HepG2 (cell line): ENCODE measurements around the gene SGIP1. TPM values are rescaled to one million over a fixed set of nuclear protein-coding genes. Genes with fewer than 3 reads are reported as not detected.

Experiments used
- ATAC-seq: fragments of 200-7000 bp; cut with Tn5 transposase; 3 replicates; pipeline ENCODE4 v1.9.1; 2020; ENCODE audit warnings: mild to moderate bottlenecking, moderate library complexity
- BruUV-seq: library from RNA; stranded (reverse); fragments of 400-500 nt; replicated peaks from 2 replicates; lab custom pipeline; 2021; lab: Mats Ljungman, UMichigan
- CTCF ChIA-PET: fragments of 300-600 bp; formaldehyde crosslinking; extraction: SDS; loops from one replicate; lab custom pipeline; 2021; ENCODE audit warnings: low total read pairs, inconsistent platforms, low intra/inter-chr PET ratio; lab: Yijun Ruan, JAX
- POLR2A ChIA-PET: fragments of 350-600 bp; sonication (Branson Sonifier 250); formaldehyde crosslinking; loops from one replicate; lab custom pipeline; 2020; ENCODE audit warnings: antibody characterized with exemption, inconsistent platforms; lab: Yijun Ruan, JAX
- DNase-seq: peaks from one replicate; pipeline ENCODE4 v3.0.0-alpha.2; 2015; ENCODE audit warnings: low spot score
- FAIRE-seq: peaks from 3 replicates; lab custom pipeline; 2011; peaks lifted over from hg19 to GRCh38; lab: Jason Lieb, UNC
- H2AFZ ChIP-seq: one replicate; pipeline ENCODE4 v1.6.1; 2011; ENCODE audit warnings: low read length, inconsistent platforms
- H3K27ac ChIP-seq: fragments of 300-600 bp; 3 replicates; pipeline ENCODE4 v1.8.0; 2011; ENCODE audit warnings: mixed run types, mild to moderate bottlenecking, mixed read lengths, low read length, inconsistent platforms; ENCODE audit not compliant: insufficient read depth; ENCODE audit errors: extremely low read length
- H3K27me3 ChIP-seq, 2 experiments: fragments of 200-600 bp in 1 of 2; 2 replicates in 1 of 2; 3 replicates in 1 of 2; pipeline versions ENCODE4 v1.6.0 to v1.8.0; 2011; ENCODE audit warnings: low read length in 2 of 2, mild to moderate bottlenecking in 2 of 2, moderate library complexity in 2 of 2, inconsistent platforms in 1 of 2; ENCODE audit not compliant: insufficient read depth in 2 of 2, control insufficient read depth in 1 of 2
- H3K36me3 ChIP-seq, 2 experiments: fragments of 200-600 bp in 1 of 2; replicated peaks in 1 of 2; 2 replicates in 1 of 2; 3 replicates in 1 of 2; pipeline versions ENCODE4 v1.5.1 to v1.8.0; 2011; ENCODE audit warnings: low read length in 2 of 2, inconsistent platforms in 1 of 2; ENCODE audit not compliant: insufficient read depth in 2 of 2, control insufficient read depth in 1 of 2
- H3K4me1 ChIP-seq: 2 replicates; pipeline ENCODE4 v1.5.1; 2012; ENCODE audit warnings: low read length, inconsistent platforms; ENCODE audit not compliant: insufficient read depth
- H3K4me2 ChIP-seq: 2 replicates; pipeline ENCODE4 v1.6.0; 2011; ENCODE audit warnings: low read depth, low read length, inconsistent platforms
- H3K4me3 ChIP-seq, 3 experiments: fragments of 200-600 bp in 1 of 3; sonication (generic), shearing (Covaris generic) in 1 of 3; replicated peaks in 1 of 3; 2 replicates each; pipeline ENCODE4 v1.5.1; 2011 to 2016; ENCODE audit warnings: low read length in 3 of 3, inconsistent platforms in 2 of 3, low read depth in 2 of 3, mild to moderate bottlenecking in 2 of 3, control low read depth in 1 of 3, mixed read lengths in 1 of 3; ENCODE audit not compliant: insufficient read depth in 1 of 3
- H3K79me2 ChIP-seq: one replicate; pipeline ENCODE4 v1.6.1; 2011; ENCODE audit warnings: low read length, inconsistent platforms; ENCODE audit not compliant: insufficient read depth
- H3K9ac ChIP-seq: 2 replicates; pipeline ENCODE4 v1.6.0; 2011; ENCODE audit warnings: mild to moderate bottlenecking, low read depth, low read length, inconsistent platforms; ENCODE audit not compliant: insufficient read depth
- H3K9me3 ChIP-seq: 2 replicates; pipeline ENCODE4 v1.5.1; 2012; ENCODE audit warnings: mild to moderate bottlenecking, low read length
- H4K20me1 ChIP-seq: 2 replicates; pipeline ENCODE4 v1.6.0; 2011; ENCODE audit warnings: inconsistent platforms, mild to moderate bottlenecking, low read length, moderate library complexity; ENCODE audit not compliant: insufficient read depth
- CREB1 ChIP-seq, 2 experiments: fragments of 450-650 bp in 1 of 2; IDR thresholded peaks; 2 replicates each; pipeline ENCODE4 v1.6.1; 2016 to 2017; ENCODE audit warnings: control low read depth in 1 of 2, mild to moderate bottlenecking in 1 of 2, missing compliant biosample characterization in 1 of 2, missing genetic modification characterization in 1 of 2
- DNMT1 ChIP-seq: sonication (generic); formaldehyde crosslinking; IDR thresholded peaks from 2 replicates; pipeline ENCODE4 v1.5.1; 2020; ENCODE audit warnings: mild to moderate bottlenecking, missing genetic modification reagents
- KLF6 ChIP-seq: IDR thresholded peaks from 2 replicates; pipeline ENCODE4 v1.8.0; 2016; ENCODE audit warnings: missing biosample characterization, missing genetic modification reagents
- MTA3 ChIP-seq: sonication (generic); formaldehyde crosslinking; IDR thresholded peaks from 2 replicates; pipeline ENCODE4 v1.4.0; 2020; ENCODE audit warnings: missing genetic modification reagents
- NR2F6 ChIP-seq, 2 experiments: IDR thresholded peaks; 2 replicates each; pipeline ENCODE4 v1.6.1; 2016; ENCODE audit warnings: antibody characterized with exemption in 1 of 2, mild to moderate bottlenecking in 1 of 2
- RXRB ChIP-seq: IDR thresholded peaks from 2 replicates; pipeline ENCODE4 v1.6.1; 2016; ENCODE audit warnings: borderline replicate concordance, missing genetic modification reagents, missing compliant biosample characterization
- TRIM24 ChIP-seq: sonication (generic); formaldehyde crosslinking; IDR thresholded peaks from 2 replicates; pipeline ENCODE4 v1.8.0; 2022; ENCODE audit warnings: mild to moderate bottlenecking, missing genetic modification reagents
- ZBTB2 ChIP-seq: sonication (generic); formaldehyde crosslinking; IDR thresholded peaks from 2 replicates; pipeline ENCODE4 v1.8.0; 2022; ENCODE audit warnings: low read depth, missing genetic modification reagents
- ZFP36L2 ChIP-seq: sonication (generic); formaldehyde crosslinking; IDR thresholded peaks from 2 replicates; pipeline ENCODE4 v1.4.0; 2020; ENCODE audit warnings: missing genetic modification reagents
- ZKSCAN5 ChIP-seq: sonication (generic); formaldehyde crosslinking; IDR thresholded peaks from 2 replicates; pipeline ENCODE4 v1.5.1; 2020; ENCODE audit warnings: mild to moderate bottlenecking, missing genetic modification reagents
- ZNF317 ChIP-seq: sonication (generic); formaldehyde crosslinking; IDR thresholded peaks from 2 replicates; pipeline ENCODE4 v1.5.0; 2020; ENCODE audit warnings: mild to moderate bottlenecking, missing genetic modification reagents
- ZNF530 ChIP-seq: sonication (generic); formaldehyde crosslinking; IDR thresholded peaks from 2 replicates; pipeline ENCODE4 v1.5.0; 2020; ENCODE audit warnings: low read depth, mild to moderate bottlenecking, missing genetic modification reagents
- ZNF549 ChIP-seq: sonication (generic); formaldehyde crosslinking; IDR thresholded peaks from 2 replicates; pipeline ENCODE4 v1.5.0; 2020; ENCODE audit warnings: missing genetic modification reagents
- ZNF563 ChIP-seq: sonication (generic); formaldehyde crosslinking; IDR thresholded peaks from 2 replicates; pipeline ENCODE4 v1.8.0; 2022; ENCODE audit warnings: mild to moderate bottlenecking, moderate library complexity, missing genetic modification reagents
- ZNF674 ChIP-seq: sonication (generic); formaldehyde crosslinking; IDR thresholded peaks from 2 replicates; pipeline ENCODE4 v1.5.0; 2020; ENCODE audit warnings: low read depth, mild to moderate bottlenecking, missing genetic modification reagents
- ZNF746 ChIP-seq: sonication (generic); formaldehyde crosslinking; IDR thresholded peaks from 2 replicates; pipeline ENCODE4 v1.8.0; 2022; ENCODE audit warnings: mild to moderate bottlenecking, missing genetic modification reagents
- WGBS: methylation state at CpG from one replicate; pipeline ENCODE4 v1.1.6; 2017; ENCODE audit warnings: low lambda C conversion rate; 5-methylcytosine and 5-hydroxymethylcytosine counted together
- in situ Hi-C: cut with HindIII; loops from 2 replicates; pipeline ENCODE4 v1.10.0; 2017; ENCODE audit warnings: low pct_unique_long_range_greater_than_20kb; ENCODE audit not compliant: extremely low pct_ligation_motif_present
- intact Hi-C: fragments of 100-400 bp; cut with micrococcal nuclease; formaldehyde crosslinking; loops from one replicate; pipeline ENCODE4 v1.10.0; 2022; ENCODE audit not compliant: unreplicated experiment
- polyA plus RNA-seq, 8 experiments: library from polyadenylated mRNA; depleted of rRNA in 3 of 8; stranded (reverse) in 7 of 8; unstranded in 1 of 8; fragments of >200 nt; fragmentation: Illumina TruSeq in 4 of 8; extraction: Trizol in 4 of 8; gene quantifications; 2 replicates each; pipeline versions ENCODE4 v1.2.1 to v1.2.3, GENCODE V29; 2011 to 2016; ENCODE audit warnings: low read depth in 4 of 8, missing spikeins in 1 of 8, mixed read lengths in 1 of 8; ENCODE audit not compliant: insufficient read depth in 1 of 8
- total RNA-seq, 5 experiments: library from RNA; depleted of rRNA; stranded (reverse); fragments of >200 nt; fragmentation: Illumina TruSeq; extraction: Trizol; gene quantifications; 2 replicates each; pipeline ENCODE4 v1.2.3, GENCODE V29; 2016; ENCODE audit warnings: low read depth in 1 of 5
- TF ChIP-seq, protein P1 (sequence below): fragments of 450-650 bp; IDR thresholded peaks from 2 replicates; pipeline ENCODE4 v1.6.1; 2017; ENCODE audit warnings: mild to moderate bottlenecking

Gene SGIP1
- total and polyA plus RNA-seq, 2 of the 13 experiments (the other 11 are each of a cell fraction or from before 2014, with no cell fraction given), result not detected

DNA sequence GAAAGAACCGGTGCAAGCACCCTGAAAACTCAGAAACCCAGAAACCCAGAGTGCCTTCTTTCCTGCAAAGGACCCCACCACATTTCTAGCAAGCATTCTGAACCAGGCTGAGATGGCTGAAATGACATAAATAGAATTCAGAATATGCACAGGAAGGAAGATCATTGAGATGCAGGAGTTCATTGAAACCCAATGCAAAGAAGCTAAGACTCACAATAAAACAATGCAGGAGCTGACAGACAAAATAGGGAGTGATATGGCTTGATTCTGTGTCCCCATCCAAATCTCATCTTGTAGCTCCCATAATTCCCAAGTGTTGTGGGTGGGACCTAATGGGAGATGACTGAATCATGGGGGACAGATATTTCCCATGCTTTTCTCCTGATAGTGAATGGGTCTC is 22.8 kb upstream of the SGIP1 start:
- Histone ChIP-seq H3K4me3 (no peak overlapping the region), H3K9ac (no peak overlapping the region), H3K27me3 (no peaks in the 10 kb centered on the region), H3K9me3 (no peaks in the 10 kb centered on the region), H2AFZ (no peak overlapping the region), H3K79me2 (no peaks in the 10 kb centered on the region), H3K27ac (no peak overlapping the region), H4K20me1 (no peaks in the 10 kb centered on the region), H3K36me3 (no peaks in the 10 kb centered on the region), H3K4me1 (no peaks in the 10 kb centered on the region), H3K4me2 (no peak overlapping the region)
- in situ Hi-C loops, result no loop called here
- no peak for TF ChIP-seq ZNF674 (CRISPR knock-in tag)
- TF ChIP-seq CREB1 (IDR thresholded peaks at IDR 0.05), result no peak
- TF ChIP-seq CREB1 (CRISPR knock-in tag; IDR thresholded peaks at IDR 0.05), result no peak
- FAIRE-seq (no peak), DNase-seq (no peak), ATAC-seq (no peak)
- WGBS, result 5% methylated on average over 1 of the region's 1 CpG
- no TSS peak for BruUV-seq
- intact Hi-C loops, result no loop called here
- POLR2A ChIA-PET, result no interaction called here
- CTCF ChIA-PET, result no interaction called here

DNA sequence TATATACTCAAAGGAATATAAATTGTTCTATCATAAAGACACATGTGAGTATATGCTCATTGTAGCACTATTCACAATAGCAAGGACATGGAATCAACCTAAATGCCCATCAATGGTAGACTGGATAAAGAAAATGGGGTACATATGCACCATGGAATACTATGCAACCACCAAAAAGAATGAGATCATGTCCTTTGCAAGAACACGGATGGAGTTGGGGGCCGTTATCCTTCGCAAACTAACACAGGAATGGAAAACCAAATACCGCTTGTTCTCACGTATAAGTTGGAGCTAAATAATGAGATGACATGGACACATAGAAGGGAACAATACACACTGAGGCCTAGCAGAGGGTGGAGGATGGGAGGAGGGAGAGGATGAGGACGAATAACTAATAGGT is 16.0 kb upstream of the SGIP1 start:
- no peak for DNase-seq
- Histone ChIP-seq H3K79me2 (no peaks in the 10 kb centered on the region), H3K4me1 (peaks cover 9% of the 10 kb centered on the region; the same call in 1 of the 2 replicates), H3K27me3 (no peaks in the 10 kb centered on the region), H3K9ac (no peak overlapping the region), H2AFZ (no peak overlapping the region), H3K36me3 (no peaks in the 10 kb centered on the region), H3K27ac (no peak overlapping the region), H3K4me2 (no peak overlapping the region), H3K4me3 (no peak overlapping the region), H4K20me1 (no peaks in the 10 kb centered on the region), H3K9me3 (no peaks in the 10 kb centered on the region)
- intact Hi-C loops (no loop called here), in situ Hi-C loops (no loop called here)
- ATAC-seq, result no peak
- POLR2A ChIA-PET, result no interaction called here
- FAIRE-seq, result no peak
- 46% methylated on average over 6 of the region's 6 CpGs for WGBS
- CTCF ChIA-PET, result no interaction called here
- BruUV-seq, result no TSS peak
- TF ChIP-seq, protein P1, sequence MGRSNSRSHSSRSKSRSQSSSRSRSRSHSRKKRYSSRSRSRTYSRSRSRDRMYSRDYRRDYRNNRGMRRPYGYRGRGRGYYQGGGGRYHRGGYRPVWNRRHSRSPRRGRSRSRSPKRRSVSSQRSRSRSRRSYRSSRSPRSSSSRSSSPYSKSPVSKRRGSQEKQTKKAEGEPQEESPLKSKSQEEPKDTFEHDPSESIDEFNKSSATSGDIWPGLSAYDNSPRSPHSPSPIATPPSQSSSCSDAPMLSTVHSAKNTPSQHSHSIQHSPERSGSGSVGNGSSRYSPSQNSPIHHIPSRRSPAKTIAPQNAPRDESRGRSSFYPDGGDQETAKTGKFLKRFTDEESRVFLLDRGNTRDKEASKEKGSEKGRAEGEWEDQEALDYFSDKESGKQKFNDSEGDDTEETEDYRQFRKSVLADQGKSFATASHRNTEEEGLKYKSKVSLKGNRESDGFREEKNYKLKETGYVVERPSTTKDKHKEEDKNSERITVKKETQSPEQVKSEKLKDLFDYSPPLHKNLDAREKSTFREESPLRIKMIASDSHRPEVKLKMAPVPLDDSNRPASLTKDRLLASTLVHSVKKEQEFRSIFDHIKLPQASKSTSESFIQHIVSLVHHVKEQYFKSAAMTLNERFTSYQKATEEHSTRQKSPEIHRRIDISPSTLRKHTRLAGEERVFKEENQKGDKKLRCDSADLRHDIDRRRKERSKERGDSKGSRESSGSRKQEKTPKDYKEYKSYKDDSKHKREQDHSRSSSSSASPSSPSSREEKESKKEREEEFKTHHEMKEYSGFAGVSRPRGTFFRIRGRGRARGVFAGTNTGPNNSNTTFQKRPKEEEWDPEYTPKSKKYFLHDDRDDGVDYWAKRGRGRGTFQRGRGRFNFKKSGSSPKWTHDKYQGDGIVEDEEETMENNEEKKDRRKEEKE, result no peak
- no peak for TF ChIP-seq DNMT1 (CRISPR knock-in tag)
- no peak for TF ChIP-seq ZNF317 (CRISPR knock-in tag)
- no peak for TF ChIP-seq MTA3 (CRISPR knock-in tag)
- TF ChIP-seq ZNF563 (CRISPR knock-in tag), result no peak
- no peak for TF ChIP-seq TRIM24 (CRISPR knock-in tag)
- TF ChIP-seq ZNF746 (CRISPR knock-in tag), result no peak
- TF ChIP-seq NR2F6 (IDR thresholded peaks at IDR 0.05), result no peak
- no peak for TF ChIP-seq NR2F6 (CRISPR knock-in tag; IDR thresholded peaks at IDR 0.05)
- TF ChIP-seq ZFP36L2 (CRISPR knock-in tag), result no peak
- no peak for TF ChIP-seq KLF6 (CRISPR knock-in tag)
- no peak for TF ChIP-seq ZBTB2 (CRISPR knock-in tag)
- no peak for TF ChIP-seq ZNF549 (CRISPR knock-in tag)
- no peak for TF ChIP-seq ZNF530 (CRISPR knock-in tag)
- TF ChIP-seq ZKSCAN5, result no peak
- no peak for TF ChIP-seq RXRB (CRISPR knock-in tag)
